Epidermal melanocyte (primary cell): ENCODE measurements around the gene MAPK8.

ENCODE experiments used
- DNase-seq: peaks from one replicate; pipeline ENCODE4 v3.0.0; 2011; ENCODE audit warnings: low spot score; ENCODE audit not compliant: insufficient read length

The MAPK8 gene

DNA sequence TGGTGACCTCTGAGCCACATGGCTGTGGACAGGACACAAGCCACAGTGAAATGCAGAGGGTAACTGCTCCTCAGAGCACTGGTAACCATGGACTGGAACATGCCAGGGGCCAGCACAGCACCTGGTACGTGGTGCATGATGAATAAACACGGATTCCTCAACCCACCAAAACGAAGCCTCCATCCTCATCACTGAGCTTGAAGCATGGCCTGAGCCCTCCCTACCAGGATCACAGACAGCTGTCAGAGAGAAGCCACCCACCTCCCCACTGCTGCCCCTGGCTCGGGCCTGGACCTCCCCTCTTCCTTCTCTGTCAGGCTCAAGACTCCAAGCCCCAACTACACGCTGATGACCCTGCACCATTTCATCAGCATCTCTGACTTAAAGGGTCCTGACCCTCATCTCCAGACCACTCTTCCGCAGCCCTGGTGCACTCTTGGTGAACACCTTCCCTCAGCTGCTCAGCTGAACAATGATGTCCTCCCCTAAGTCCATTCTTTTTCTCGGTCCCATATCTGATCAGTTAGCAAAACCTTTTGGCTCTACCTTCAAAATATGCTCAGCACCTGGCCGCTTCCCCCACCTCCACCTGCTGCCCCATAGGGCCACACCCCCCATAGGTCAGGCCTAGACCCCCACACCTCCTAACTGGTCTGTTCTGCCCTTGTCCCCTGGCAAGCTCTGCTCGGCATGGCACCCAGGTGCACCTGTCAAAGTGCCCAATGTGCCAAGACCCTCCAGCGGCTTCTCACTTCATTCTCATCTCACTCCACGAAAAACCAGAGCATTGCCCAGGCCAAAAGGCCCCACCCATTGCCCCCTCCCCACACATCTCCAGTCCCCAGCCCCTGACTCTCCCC is 141.1 kb downstream of the MAPK8 start:
- no peak for DNase-seq

DNA sequence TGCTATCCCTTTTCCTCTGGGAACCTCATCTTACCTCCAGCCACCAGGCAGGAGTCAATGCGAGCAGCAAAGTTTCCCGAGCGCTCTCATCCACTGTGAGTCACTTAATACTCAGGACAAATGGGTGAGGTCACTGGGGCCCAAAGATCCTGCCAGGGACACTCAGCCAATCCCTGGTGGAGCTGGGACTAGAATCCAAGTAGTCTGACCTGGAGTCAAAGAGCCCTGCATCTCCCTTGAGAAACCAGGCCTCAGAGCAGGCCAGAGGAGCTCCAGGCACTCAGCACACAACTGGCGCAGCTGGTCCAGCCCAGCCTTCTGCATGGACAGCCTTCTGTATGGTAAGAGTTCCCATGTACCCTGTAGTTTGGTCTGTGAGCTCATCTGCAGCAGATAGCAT is 142.3 kb downstream of the MAPK8 start:
- no peak for DNase-seq

DNA sequence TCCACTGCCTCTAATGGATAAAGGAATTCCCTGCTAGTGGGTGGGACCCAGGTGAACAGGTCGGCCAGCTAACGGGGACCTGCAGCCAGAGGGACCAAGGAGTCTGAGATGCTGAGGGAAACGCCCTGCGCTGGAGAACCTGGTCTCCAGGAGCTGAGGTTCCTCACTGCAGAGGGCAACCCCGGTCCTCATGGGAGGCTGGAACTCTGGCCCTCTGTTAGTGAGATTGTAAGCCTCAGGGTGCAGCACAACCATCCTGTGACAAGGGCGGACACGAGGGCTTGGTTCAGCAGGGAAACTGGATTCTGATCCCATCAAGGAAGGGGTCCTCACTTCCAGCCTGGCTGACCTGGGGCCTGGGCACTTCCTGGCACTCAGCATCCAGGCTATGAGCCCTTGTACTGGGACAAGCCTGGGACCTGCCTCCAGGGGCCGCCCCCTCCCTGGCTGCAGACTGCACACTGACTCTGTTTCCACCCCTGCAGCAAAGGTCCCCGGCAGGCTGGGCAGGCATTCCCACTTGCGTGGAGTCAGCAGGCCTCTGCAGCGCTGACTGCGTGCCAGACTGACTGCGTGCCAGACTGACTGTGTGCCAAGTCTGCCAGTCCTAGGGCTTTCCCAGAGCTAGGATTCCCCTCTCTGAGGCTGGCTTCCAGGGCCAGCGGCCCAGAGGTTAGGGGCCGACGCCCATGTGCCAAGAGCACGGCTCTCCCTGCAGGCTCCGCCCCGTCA is 143.2 kb downstream of the MAPK8 start:
- DNase-seq = no peak

DNA sequence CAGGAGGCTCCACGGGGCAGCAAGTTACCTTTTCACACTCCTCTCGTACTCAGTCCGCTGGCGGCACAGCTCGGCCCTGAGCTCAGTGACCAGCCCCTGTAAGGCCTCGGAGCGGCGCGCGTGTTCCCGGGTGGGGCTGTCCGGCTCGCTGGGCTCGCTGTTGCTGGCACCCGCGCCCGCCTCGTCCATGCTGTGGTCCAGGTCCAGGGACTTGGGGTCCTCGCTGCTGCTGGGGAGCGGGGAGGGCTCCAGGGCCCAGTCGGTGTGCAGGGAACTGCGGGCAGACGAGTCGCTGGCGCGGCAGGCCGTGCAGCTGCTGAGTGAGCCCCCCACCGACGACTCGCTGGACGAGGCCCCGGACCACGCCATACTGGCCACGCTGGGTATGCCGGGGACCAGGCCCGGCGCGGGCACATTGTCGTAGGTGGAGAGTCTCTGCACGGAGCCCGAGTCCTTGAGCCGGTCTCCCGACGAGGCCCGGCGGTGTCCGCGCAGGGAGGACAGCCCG is 143.8 kb downstream of the MAPK8 start:
- DNase-seq = no peak

DNA sequence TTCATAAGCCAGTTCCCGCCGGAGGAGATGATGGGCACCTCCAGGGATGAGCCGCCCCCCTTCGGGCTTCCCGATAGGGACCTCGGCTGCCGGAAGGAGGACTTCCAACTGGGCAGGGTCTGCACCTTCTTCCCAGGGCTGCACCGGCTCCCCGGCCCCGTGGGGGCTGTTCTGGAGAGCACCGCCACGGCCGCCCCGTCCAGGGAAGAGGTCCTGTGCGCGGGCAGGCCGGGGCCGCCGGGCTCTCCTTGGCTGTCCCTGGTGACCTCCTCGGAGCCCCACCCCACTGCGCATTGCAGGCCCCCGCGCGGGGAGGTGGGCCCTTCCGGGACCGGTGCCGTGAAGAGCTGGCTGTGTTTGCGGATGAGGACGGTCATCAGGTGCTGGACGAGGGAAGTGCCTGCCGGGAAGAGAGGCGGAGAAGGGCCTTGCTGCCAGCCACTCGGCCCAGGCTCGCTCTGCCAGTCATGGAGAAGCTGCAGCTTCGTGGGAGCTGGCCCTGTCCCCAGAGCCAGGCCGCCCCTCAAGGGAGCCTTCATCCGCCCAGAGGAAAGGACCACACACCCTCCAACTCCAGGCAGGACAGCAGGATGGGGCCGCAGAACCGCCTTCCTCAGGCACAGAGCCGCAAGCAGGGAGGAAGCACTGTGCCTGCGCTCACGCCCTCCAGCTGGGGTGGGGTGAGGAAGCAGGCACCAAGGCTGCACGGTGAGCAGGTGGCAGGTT is 144.4 kb downstream of the MAPK8 start:
- no peak for DNase-seq

DNA sequence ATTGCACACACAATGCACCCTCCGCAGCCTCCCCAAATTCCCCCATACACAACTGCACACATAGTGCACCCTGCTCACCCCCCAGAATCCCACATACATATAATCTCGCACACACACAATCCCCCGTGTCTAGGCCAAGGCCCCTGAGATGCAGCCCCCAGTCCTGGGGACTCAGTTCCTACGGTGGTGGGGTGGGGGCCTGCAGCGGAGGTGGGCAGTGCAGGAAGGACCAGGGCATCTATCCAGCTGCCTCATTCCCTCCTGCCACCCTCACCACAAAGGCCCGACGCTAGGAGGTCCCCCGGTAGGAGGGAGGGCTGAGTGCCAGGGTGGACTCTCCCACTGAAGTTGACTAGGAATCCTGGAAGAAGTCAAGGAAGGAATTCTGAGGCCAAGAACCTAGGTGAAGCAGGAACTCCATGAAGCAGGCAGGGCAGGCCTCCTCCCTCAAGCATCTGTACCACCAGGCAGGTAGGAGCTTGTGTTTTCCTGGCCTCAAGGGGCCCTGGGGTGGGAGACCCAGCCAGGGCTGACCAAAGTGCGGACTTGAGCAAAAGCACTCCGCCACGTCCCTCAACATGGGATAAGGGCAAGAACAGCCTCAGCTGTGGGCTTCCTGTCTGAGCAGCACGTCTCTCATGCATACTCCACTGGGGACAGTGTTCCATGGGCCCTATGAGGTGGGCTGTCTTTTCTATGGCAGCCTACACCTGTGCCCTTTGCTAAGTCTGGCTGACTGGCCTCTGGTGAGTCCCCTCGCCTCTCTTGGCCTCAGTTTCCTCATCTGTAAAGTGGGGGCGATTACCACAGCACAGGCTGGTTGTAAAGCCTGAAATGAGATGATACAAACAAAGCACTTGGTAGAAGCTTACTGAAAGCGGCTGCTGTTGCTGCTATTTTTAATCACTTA is 145.7 kb downstream of the MAPK8 start:
- no peak for DNase-seq

DNA sequence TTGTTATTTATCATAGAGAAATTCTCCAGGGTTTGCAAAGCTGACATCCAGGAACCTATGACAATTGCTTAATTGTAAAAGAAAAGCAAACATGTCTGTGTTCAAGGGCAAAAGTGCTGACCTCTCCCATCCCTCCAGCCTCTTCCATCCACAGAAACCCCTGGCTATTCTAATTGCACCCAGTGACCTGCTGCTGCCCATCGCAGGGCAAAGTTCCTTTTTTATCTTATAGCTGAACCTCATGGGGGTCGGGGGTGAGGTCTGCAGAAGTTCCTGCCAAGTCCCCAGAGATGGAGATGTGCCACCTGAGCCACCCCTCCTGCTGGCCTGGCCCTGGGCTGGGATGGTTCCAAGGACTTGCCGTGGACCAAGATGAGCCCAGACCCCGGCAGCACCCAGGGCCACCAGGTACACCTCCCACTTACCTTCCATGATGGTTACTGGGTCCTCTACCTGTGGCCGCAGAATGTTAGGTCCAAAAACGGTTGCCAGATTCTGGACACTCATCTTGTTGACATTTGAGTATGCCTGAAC is 146.5 kb downstream of the MAPK8 start:
- DNase-seq = no peak

DNA sequence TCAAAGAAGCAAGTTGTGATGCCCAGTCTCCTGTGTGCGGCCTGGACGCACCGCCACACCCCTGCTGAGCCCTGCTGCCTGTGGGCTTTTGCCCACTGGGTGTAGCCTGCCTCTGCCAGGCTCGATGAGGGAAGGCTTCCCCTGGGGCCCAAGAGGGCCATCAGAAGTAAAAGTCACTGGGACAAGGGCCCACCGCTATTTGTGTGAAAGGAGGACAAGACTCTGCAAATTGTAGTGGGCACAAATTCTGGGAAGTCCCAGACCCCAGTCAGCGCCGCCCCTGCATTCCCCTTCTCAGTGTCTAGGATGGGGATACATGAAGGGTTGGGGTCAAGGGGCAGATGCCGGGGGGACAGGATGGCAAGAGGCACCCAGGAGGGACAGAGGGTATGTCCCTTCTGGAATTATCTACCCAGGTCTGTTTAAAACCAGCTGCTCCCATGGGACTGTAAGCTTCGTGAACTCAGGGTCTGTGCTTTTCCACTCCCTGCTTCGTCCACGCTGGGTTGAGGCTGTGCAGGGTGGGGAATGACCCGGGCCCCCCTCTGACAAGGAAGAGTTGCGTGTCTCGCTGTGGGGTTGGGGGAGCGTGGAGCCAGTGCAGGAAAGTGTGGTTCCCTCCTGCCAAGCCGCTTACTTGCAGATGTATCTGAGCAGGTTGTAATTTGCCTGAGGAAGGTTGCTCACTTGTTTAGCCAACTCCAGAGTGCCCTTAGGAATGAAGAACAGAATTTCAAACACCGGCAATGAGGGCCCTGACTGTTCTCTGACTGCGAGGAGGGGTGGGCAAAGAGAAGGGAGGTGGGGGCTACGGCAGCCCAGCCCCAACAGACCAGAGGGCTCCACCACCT is 147.2 kb downstream of the MAPK8 start:
- no peak for DNase-seq

DNA sequence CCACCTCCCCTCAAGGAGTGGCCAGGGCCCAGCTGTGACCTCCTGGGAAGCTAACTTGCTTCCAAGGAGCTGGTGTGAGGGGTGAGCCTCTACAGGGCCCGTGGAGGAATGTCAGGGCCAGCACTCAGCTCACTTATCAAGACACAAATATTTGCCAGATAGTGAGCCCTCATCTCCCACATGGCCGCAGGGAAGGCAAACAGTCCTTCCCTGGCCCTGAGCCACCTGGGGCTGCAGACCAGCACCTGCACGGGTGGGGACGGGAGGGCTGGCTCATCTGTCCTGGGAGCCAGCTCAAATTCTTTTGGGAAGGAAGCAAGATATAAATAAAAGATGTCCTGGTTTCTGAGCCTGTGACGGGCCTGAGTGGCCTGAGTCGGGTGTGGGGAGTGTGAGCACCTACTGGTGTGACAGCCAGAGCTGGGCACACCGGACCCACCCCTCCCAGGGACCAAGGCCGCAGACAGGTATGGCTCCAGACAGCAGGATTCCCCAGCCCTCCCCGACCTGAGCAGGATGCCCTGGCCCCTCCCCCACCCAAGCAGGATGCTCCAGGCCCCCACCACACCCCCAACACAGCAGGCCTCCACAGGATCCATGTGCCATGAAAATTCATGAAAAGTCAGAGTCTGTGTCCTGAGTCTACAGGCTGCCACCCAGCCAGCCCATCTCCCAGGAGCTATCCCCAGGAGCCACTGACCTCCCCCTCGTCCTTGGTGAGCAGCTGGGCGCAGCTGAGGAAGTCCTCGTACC is 148.0 kb downstream of the MAPK8 start:
- DNase-seq = no peak

DNA sequence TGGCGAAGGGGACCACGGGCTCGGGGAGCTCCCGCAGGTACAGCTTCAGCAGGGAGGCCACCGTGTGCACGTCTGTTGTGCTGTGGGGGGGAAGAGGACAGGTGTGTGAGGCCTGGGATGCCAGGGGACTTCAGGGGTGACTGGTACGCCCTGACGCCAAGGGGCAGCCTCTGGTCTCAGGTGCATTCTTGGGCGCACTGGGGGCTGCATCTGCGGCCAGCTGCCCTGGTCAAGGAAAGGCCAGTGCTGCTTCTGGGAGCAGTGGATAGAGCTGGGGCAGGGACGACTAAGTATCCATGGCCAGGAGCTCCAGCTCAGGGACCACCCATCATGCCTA is 148.5 kb downstream of the MAPK8 start:
- no peak for DNase-seq

DNA sequence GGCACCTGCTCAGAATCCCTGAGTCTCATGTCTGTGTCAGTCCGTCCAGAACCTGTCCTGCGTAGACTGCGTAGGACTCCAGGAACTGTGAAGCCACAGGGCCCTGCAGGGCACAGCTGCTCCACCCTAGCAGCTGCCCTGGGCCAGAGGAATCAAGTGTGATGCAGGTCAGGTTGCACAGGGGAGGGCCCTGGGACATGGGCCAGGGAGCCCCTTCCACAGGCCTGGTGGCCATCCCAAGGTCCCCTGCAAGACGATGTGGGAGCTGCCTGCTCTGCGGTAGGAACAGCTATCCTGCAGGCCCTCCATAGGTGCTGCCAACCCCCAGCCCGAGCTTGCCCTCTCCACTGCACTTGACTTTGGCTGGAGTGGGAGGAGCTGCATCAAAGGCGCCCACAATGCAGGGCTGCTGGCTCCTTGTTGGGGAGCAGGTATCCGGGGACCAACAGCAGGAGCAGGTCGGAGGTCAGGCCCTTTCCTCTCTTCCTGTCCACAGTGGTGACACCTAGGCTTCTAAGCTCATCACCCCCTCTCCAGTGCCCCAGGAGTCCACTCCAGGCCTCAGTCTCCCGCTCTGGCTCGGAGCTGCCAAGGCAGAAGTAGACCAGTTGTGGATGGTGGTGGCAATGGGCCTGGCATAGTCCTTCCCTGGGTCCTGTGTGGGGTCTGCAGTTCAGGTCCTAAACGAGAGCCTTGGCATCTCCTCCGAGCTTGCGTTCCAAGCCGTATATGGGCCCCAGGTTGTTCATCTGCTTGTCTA is 149.1 kb downstream of the MAPK8 start:
- no peak for DNase-seq

DNA sequence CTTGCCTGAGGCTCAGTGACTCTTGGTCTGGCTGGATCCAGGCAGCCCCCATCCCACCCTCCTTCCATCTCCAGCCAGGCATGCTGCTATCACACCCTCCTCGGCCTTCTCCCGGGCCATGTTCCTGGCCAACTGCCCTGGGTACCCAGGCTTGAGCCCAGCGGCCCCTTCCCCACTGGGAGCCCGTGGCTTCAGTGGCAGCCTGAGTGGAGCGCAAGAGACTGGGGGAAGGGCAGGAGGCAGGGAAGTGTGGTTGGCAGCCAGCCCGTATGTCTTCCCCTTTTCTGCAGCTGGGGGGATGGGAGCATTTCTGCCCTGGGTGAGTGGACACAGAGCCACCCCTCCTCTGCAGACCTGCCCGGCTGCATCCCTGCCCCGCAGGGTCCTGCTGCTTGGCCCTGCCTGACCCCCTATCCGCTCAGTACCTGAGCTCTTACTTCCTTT is 149.9 kb downstream of the MAPK8 start:
- DNase-seq = no peak

DNA sequence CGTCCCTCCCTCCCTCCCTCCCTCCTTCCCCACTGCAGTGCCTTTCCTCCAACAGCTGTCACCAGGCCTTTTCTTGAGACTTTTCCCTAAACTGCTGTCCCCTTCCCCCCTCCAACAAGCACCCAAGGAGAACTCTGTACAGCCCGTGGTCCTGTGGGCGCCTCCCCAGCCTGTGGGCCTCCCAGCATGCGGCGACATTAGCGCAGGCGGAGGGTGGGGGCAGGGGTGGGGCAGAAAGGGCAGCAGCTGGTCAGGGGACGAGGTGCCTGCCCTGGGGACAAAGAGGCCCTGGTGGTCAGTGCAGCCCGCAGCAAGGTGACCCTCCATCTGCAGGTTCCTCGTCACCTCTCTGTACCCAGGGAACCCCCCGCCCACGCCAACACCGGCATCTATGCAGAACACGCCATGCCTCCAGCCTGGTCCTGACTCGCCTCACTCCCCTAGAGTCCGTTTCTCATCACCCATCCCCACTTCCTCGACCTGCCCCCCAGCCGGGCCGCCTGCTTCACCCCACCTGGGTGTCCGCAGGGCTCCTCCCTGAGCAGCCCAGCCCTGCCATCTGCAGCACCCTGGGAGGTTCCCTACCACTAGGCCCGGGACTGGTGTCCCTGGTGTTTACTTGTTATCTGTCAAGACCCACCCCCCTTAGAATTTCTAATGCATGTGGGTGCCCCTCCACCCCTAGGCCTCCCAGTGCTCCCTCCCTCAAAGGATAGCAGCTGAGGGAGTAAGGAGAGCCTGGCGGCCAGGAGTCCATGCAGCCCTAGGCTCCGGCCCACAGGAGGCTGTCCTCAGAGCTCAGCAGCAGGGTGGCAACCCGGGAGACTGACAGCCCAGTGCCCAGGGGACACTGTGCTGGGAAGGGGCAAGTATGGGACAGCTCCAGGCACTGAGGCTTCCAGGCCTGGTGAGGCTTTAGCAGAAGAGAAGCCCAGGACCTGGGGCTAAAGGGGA is 150.6 kb downstream of the MAPK8 start:
- no peak for DNase-seq

DNA sequence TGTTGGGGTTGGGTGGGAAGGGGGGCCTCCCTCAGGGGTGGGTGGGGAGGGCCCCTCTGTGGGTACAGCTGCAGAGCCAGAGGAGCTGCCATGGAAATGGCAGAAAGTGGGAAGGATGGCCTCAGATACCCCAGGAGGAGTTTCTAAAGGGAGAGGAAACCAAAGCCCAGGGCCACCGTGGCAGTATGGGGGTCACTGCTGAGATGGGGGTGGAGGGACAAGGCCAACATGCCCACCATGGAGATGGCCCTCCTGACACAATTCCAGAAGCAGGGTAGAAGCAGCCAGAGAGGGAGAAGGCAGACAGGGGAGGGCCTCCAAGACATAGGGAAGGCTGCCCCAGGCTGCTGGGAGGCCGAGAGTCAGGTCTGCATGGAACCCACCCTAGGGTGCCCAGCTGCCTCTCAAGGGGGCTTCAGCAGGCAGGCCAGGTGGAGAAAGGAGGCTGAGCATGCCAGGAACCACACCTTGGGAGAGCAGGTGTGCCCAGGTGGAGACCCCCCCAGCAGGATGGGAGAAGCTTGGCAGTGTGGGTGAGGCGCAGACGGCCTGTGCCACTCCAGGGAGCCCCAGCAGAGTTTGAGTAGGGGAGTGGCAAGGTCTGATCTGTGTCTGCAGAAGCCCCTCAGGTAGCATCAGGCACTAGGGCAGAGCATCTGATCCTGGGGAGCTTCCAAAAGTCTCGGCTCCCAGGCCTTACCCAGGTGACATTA is 151.6 kb downstream of the MAPK8 start:
- DNase-seq = no peak

DNA sequence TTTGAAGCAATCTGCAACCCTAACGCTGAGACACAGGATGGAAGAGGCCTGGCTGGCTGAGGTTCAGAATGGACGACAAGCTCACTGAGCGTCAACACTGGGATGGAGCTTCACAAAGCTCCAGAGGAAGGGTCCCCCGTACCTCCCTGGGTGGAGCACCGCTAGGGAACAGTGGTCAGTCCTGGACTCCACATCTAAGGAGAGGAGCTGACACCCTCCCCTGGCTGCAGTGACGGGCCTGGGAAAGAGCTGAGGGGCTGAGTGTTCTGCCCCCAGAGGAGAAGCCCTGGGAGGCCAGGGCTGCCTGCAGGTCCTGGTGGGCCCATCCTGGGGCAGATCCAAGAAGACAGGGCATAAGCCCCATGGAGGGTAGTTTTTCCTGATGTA is 152.2 kb downstream of the MAPK8 start:
- DNase-seq = no peak
